GM12878 (cell line): Measurements from ENCODE around the gene GPC5. TPM values are rescaled to one million over a fixed set of nuclear protein-coding genes. Genes with fewer than 3 reads are reported as not detected.
"Not testable (repeated sequence)": the region's sequence is repeated elsewhere in the genome, so short reads cannot be mapped to it uniquely, and the experiment has no call there.

Source experiments
- ATAC-seq: fragments of 200-7000 bp; cut with Tn5 transposase; 3 replicates; pipeline ENCODE4 v1.9.1; 2020; ENCODE audit warnings: mild to moderate bottlenecking, moderate library complexity
- BruUV-seq: library from RNA; stranded (reverse); fragments of 400-500 nt; replicated peaks from 2 replicates; lab custom pipeline; 2021; lab: Mats Ljungman, UMichigan
- CTCF ChIA-PET: fragments of 300-600 bp; sonication (Branson Sonifier 250); formaldehyde crosslinking; extraction: SDS; loops from one replicate; lab custom pipeline; 2021; ENCODE audit warnings: inconsistent platforms; lab: Yijun Ruan, JAX
- POLR2A ChIA-PET: fragments of 350-600 bp; formaldehyde crosslinking; extraction: SDS; loops from one replicate; lab custom pipeline; 2021; ENCODE audit warnings: inconsistent platforms; lab: Charles Lee
- RAD21 ChIA-PET: fragments of 300-600 bp; sonication (Branson Sonifier 250); formaldehyde crosslinking; loops from one replicate; lab custom pipeline; 2023; ENCODE audit warnings: antibody characterized with exemption; ENCODE audit not compliant: unreplicated experiment; lab: Charles Lee
- SMC1A ChIA-PET: fragments of 300-600 bp; sonication (Branson Sonifier 250); formaldehyde crosslinking; loops from one replicate; lab custom pipeline; 2023; ENCODE audit not compliant: unreplicated experiment, uncharacterized antibody; lab: Charles Lee
- DNase-seq: peaks from one replicate; pipeline ENCODE4 v3.0.0-alpha.2; 2011; ENCODE audit warnings: low read depth, low spot score
- FAIRE-seq: peaks from 3 replicates; lab custom pipeline; 2011; peaks lifted over from hg19 to GRCh38; lab: Jason Lieb, UNC
- H2AFZ ChIP-seq: 2 replicates; pipeline ENCODE4 v1.6.0; 2011; ENCODE audit warnings: low read depth, low read length, control low read depth; ENCODE audit not compliant: control insufficient read depth
- H3K27ac ChIP-seq: 2 replicates; pipeline ENCODE4 v1.5.1; 2011; ENCODE audit warnings: control low read depth; ENCODE audit not compliant: control insufficient read depth, insufficient read depth
- H3K27me3 ChIP-seq, 2 experiments: replicated peaks in 1 of 2; 2 replicates each; pipeline versions ENCODE4 v1.6.0 to v1.6.1; 2011; ENCODE audit warnings: low read length in 1 of 2; ENCODE audit not compliant: control insufficient read depth in 2 of 2, insufficient read depth in 2 of 2
- H3K36me3 ChIP-seq, 2 experiments: 2 replicates each; pipeline ENCODE4 v1.5.1; 2011; ENCODE audit warnings: low read length in 1 of 2; ENCODE audit not compliant: control insufficient read depth in 2 of 2, insufficient read depth in 2 of 2
- H3K4me1 ChIP-seq: 2 replicates; pipeline ENCODE4 v1.6.1; 2011; ENCODE audit warnings: mild to moderate bottlenecking, low read length, moderate library complexity, mixed read lengths; ENCODE audit not compliant: control insufficient read depth, insufficient read depth
- H3K4me2 ChIP-seq: 2 replicates; pipeline ENCODE4 v1.6.0; 2011; ENCODE audit warnings: control low read depth; ENCODE audit not compliant: control insufficient read depth, insufficient read depth
- H3K4me3 ChIP-seq: fragments of 200-600 bp; sonication (generic); 2 replicates; pipeline ENCODE4 v1.5.1; 2016
- H3K79me2 ChIP-seq: 2 replicates; pipeline ENCODE4 v1.6.0; 2011; ENCODE audit warnings: low read length; ENCODE audit not compliant: control insufficient read depth, insufficient read depth
- H3K9ac ChIP-seq: 2 replicates; pipeline ENCODE4 v1.8.0; 2011; ENCODE audit warnings: low read length, control low read depth, mixed read lengths; ENCODE audit not compliant: control insufficient read depth, insufficient read depth
- H3K9me3 ChIP-seq: replicated peaks from 3 replicates; pipeline ENCODE4 v1.5.1; 2011; ENCODE audit warnings: mild to moderate bottlenecking, low read length; ENCODE audit not compliant: control insufficient read depth, insufficient read depth
- H4K20me1 ChIP-seq: 2 replicates; pipeline ENCODE4 v1.6.0; 2011; ENCODE audit not compliant: control insufficient read depth, insufficient read depth
- CBX5 ChIP-seq: sonication (generic); IDR thresholded peaks from 2 replicates; pipeline ENCODE4 v1.6.1; 2016; ENCODE audit warnings: low read depth, moderate library complexity, mild to moderate bottlenecking, inconsistent platforms
- EED ChIP-seq: sonication (generic); IDR thresholded peaks from 2 replicates; pipeline ENCODE4 v1.6.1; 2016; ENCODE audit warnings: antibody characterized with exemption, low read depth
- EP300 ChIP-seq, 2 experiments: fragments of 150-350 bp in 1 of 2; IDR thresholded peaks; 2 replicates each; pipeline ENCODE4 v1.6.1; 2011 to 2012; ENCODE audit warnings: low read depth in 2 of 2, low read length in 2 of 2, borderline replicate concordance in 1 of 2, improper control_type of control experiment in 1 of 2, inconsistent platforms in 1 of 2; ENCODE audit not compliant: control insufficient read depth in 1 of 2
- ETV6 ChIP-seq, 2 experiments: fragments of 450-650 bp in 1 of 2; IDR thresholded peaks in 1 of 2; conservative IDR thresholded peaks in 1 of 2; 2 replicates each; pipeline ENCODE4 v1.6.1; 2014; ENCODE audit warnings: antibody characterized with exemption in 1 of 2, borderline replicate concordance in 1 of 2, low read depth in 1 of 2, mild to moderate bottlenecking in 1 of 2, moderate library complexity in 1 of 2
- EZH2 ChIP-seq: IDR thresholded peaks from 2 replicates; pipeline ENCODE4 v1.6.1; 2012; ENCODE audit warnings: low read depth, mild to moderate bottlenecking, control low read depth, inconsistent platforms, low read length, borderline replicate concordance; ENCODE audit not compliant: control insufficient read depth
- GABPA ChIP-seq: IDR thresholded peaks from 2 replicates; pipeline ENCODE4 v1.6.1; 2014; ENCODE audit warnings: antibody characterized with exemption, low read depth, mild to moderate bottlenecking, inconsistent platforms
- HDAC6 ChIP-seq: fragments of 200-600 bp; sonication (generic); IDR thresholded peaks from one replicate; pipeline ENCODE4 v1.8.0; 2017; ENCODE audit warnings: antibody characterized with exemption; ENCODE audit not compliant: unreplicated experiment
- KDM1A ChIP-seq: fragments of 200-600 bp; sonication (generic); IDR thresholded peaks from 2 replicates; pipeline ENCODE4 v1.6.1; 2016; ENCODE audit warnings: borderline replicate concordance
- SMARCA5 ChIP-seq: fragments of 450-650 bp; IDR thresholded peaks from 2 replicates; pipeline ENCODE4 v1.6.1; 2017; ENCODE audit warnings: mild to moderate bottlenecking
- TAF1 ChIP-seq: IDR thresholded peaks from 2 replicates; pipeline ENCODE4 v1.6.1; 2011; ENCODE audit warnings: mild to moderate bottlenecking, low read depth, low read length, borderline replicate concordance
- WGBS: methylation state at CpG from one replicate; pipeline ENCODE4 v1.1.6; 2016; ENCODE audit warnings: low lambda C conversion rate; ENCODE audit not compliant: insufficient replicate concordance, insufficient coverage; ENCODE audit errors: missing lambda C conversion rate; 5-methylcytosine and 5-hydroxymethylcytosine counted together
- in situ Hi-C: fragments of 300-500 bp; cut with MboI; formaldehyde crosslinking; loops from 9 replicates; pipeline ENCODE4 v1.14.3; 2018; ENCODE audit warnings: mixed read lengths
- intact Hi-C: fragments of 100-400 bp; cut with micrococcal nuclease; formaldehyde crosslinking; loops from one replicate; pipeline ENCODE4 v1.14.2; 2022; ENCODE audit not compliant: unreplicated experiment
- polyA plus RNA-seq, 11 experiments: library from polyadenylated mRNA; depleted of rRNA in 4 of 11; unstranded in 6 of 11; stranded (reverse) in 5 of 11; fragments of >200 nt; fragmentation: Nextera tagmentation in 4 of 11; fragmentation: Illumina TruSeq in 1 of 11; extraction: Ambion mirVana in 4 of 11; extraction: Trizol in 1 of 11; gene quantifications; 1 replicate in 1 of 11; 2 replicates in 10 of 11; pipeline versions ENCODE4 v1.2.1 to v1.2.3, GENCODE V29; 2011 to 2016; ENCODE audit warnings: inconsistent platforms in 2 of 11, missing spikeins in 2 of 11, low read depth in 1 of 11
- total RNA-seq, 4 experiments: library from RNA; depleted of rRNA in 3 of 4; stranded (reverse); fragments of >200 nt in 3 of 4; fragmentation: Illumina TruSeq in 1 of 4; extraction: Trizol in 1 of 4; gene quantifications; 2 replicates each; pipeline versions ENCODE4 v1.2.1 to v1.2.3, GENCODE V29; 2013 to 2021
- TF ChIP-seq, protein P1 (sequence below): IDR thresholded peaks from 2 replicates; pipeline ENCODE4 v1.6.1; 2012; ENCODE audit warnings: low read depth, low read length, improper control_type of control experiment

The GPC5 gene
- total and polyA plus RNA-seq, 10 of the 15 experiments (the other 5 are each of a cell fraction or from before 2014, with no cell fraction given), result 0.05 to 0.87 (median 0.44) TPM; not detected in 1

DNA sequence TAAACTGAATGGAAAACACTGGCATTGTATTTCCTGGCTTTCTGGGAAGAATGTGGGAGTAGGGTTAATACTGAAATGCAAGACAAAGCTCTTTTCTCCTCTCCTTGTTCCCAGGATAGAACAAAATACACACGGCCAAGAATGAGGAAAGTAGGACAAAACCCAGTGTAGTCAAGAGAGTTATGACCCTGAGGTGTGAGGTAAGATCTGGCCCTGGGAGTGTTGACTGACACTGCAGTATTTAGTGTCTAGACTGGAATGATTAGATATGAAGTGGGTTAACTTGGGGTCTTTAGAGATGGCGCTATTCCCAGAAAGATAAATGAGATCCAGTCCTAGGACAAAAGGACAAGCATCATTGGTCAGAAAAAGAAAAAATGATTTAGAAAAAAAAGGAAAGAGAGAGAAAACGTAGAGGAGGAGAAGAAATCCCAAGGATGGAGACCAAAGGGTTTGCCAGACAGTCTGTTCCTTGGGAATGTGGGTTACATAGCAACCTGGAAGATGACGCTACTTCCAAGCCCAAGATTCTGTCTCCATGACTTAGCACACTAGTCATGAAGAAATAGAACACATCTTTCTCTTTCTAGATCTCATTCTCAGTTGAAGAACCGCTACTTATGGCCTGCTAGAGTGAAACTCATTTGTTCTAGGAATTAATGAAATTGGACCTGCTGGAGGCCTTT, 1284.6 kb downstream of the GPC5 start:
- in situ Hi-C loops, result no loop called here
- POLR2A ChIA-PET, result no interaction called here
- Histone ChIP-seq H3K27me3 (no peaks in the 10 kb centered on the region), H3K4me1 (no peaks in the 10 kb centered on the region), H4K20me1 (no peaks in the 10 kb centered on the region), H3K4me3 (no peak overlapping the region), H3K9me3 (no peaks in the 10 kb centered on the region), H3K4me2 (no peak overlapping the region), H3K9ac (no peak overlapping the region), H3K27ac (no peak overlapping the region), H2AFZ (no peak overlapping the region), H3K36me3 (no peaks in the 10 kb centered on the region), H3K79me2 (no peaks in the 10 kb centered on the region)
- intact Hi-C loops, result no loop called here
- RAD21 ChIA-PET, result no interaction called here
- WGBS, result 19% methylated on average over 5 of the region's 5 CpGs
- TF ChIP-seq ETV6 (conservative IDR thresholded peaks at IDR 0.05 in 1 of 2, IDR thresholded peaks at IDR 0.05 in 1 of 2; ENCODE audit: borderline replicate concordance in 1 of 2, low read depth in 1 of 2) (no peak), CBX5 (no peak), EED (no peak), EZH2 (no peak), SMARCA5 (no peak)
- TF ChIP-seq, protein P1, sequence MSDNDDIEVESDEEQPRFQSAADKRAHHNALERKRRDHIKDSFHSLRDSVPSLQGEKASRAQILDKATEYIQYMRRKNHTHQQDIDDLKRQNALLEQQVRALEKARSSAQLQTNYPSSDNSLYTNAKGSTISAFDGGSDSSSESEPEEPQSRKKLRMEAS, result no peak
- SMC1A ChIA-PET, result no interaction called here
- ATAC-seq (no peak), DNase-seq (no peak), FAIRE-seq (no peak)
- CTCF ChIA-PET, result no interaction called here
- no TSS peak for BruUV-seq

DNA sequence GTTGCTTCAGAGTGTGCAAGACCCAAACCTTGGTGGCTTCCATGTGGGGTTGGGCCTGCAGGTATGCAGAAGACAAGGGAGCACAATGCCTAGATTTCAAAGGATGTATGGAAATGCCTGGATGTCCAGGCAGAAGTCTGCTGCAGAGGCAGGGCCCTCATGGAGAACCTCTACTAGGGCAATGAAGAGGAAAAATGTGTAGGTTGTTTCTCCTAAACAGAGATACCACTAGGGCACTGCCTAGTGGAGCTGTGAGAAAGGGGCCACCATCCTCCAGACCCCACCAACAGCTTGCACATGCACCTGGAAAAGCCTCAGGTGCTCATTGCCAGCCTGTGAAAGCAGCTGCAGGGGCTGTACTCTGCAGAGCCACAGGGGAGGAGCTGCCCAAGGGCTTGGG, 1295.6 kb downstream of the GPC5 start:
- Histone ChIP-seq H3K27me3 (no peaks in the 10 kb centered on the region), H2AFZ (no peak overlapping the region), H3K27ac (no peak overlapping the region), H4K20me1 (no peaks in the 10 kb centered on the region), H3K36me3 (no peaks in the 10 kb centered on the region), H3K4me2 (no peak overlapping the region), H3K9ac (no peak overlapping the region), H3K79me2 (no peaks in the 10 kb centered on the region), H3K9me3 (no peaks in the 10 kb centered on the region), H3K4me3 (no peak overlapping the region), H3K4me1 (no peaks in the 10 kb centered on the region)
- intact Hi-C loops, result no loop called here
- ChIA-PET POLR2A (no interaction called here), CTCF (no interaction called here), SMC1A (no interaction called here), RAD21 (no interaction called here)
- DNase-seq (no peak), FAIRE-seq (no peak), ATAC-seq (no peak)
- no peak for TF ChIP-seq TAF1
- no peak for TF ChIP-seq EP300 (IDR thresholded peaks at IDR 0.05; ENCODE audit: borderline replicate concordance in 1 of 2, control insufficient read depth in 1 of 2, low read depth in 2 of 2, low read length in 2 of 2)
- no peak for TF ChIP-seq KDM1A
- no peak for TF ChIP-seq HDAC6
- TF ChIP-seq GABPA, result no peak
- no TSS peak for BruUV-seq
- in situ Hi-C loops, result no loop called here

DNA sequence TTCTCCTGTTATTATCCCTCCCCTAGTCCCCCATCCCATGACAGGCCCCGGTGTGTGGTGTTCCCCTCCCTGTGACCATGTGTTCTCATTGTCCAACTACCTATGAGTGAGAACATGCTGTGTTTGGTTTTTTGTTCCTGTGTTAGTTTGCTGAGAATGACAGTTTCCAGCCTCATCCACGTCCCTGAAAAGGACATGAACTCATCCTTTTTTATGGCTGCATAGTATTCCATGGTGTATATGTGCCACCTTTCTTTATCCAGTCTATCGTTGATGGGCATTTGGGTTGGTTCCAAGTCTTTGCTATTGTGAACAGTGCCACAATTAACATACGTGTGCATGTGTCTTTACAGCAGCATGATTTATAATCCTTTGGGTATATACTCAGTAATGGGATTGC, 1297.4 kb downstream of the GPC5 start:
- POLR2A ChIA-PET, intact Hi-C loops, H4K20me1 ChIP-seq, H3K79me2 ChIP-seq, FAIRE-seq, SMC1A ChIA-PET, CTCF ChIA-PET, H3K27ac ChIP-seq, H3K9ac ChIP-seq, DNase-seq, H3K4me2 ChIP-seq, H3K36me3 ChIP-seq, BruUV-seq, H3K27me3 ChIP-seq, in situ Hi-C loops, H3K9me3 ChIP-seq, ATAC-seq, H3K4me1 ChIP-seq, H3K4me3 ChIP-seq, H2AFZ ChIP-seq, RAD21 ChIA-PET: not testable (repeated sequence)
- 8% methylated on average over 4 of the region's 4 CpGs for WGBS
